GM23338 (cell line): Measurements from ENCODE around the gene ZBTB20. TPM values are rescaled to one million over a fixed set of nuclear protein-coding genes. Genes with fewer than 3 reads are reported as not detected.

Experiments used
- ATAC-seq: fragments of 200-7000 bp; cut with Tn5 transposase; 3 replicates; pipeline ENCODE4 v1.9.1; 2020
- DNase-seq: peaks from one replicate; pipeline ENCODE4 v3.0.0-alpha.2; 2015; ENCODE audit warnings: low spot score
- H2AFZ ChIP-seq: fragments of 200-600 bp; sonication (generic); 2 replicates; pipeline ENCODE4 v1.8.0; 2016; ENCODE audit warnings: antibody characterized with exemption, mild to moderate bottlenecking, moderate library complexity
- H3F3A ChIP-seq: fragments of 200-600 bp; sonication (generic); replicated peaks from 2 replicates; pipeline ENCODE4 v1.8.0; 2017; ENCODE audit warnings: antibody characterized with exemption, mixed run types, low read depth
- H3K27ac ChIP-seq: fragments of 200-600 bp; sonication (generic); 2 replicates; pipeline ENCODE4 v1.6.1; 2016; ENCODE audit warnings: low read depth
- H3K27me3 ChIP-seq: fragments of 200-600 bp; sonication (generic); 2 replicates; pipeline ENCODE4 v1.8.0; 2016; ENCODE audit warnings: mild to moderate bottlenecking, mixed run types, moderate library complexity; ENCODE audit not compliant: insufficient read depth
- H3K36me3 ChIP-seq: fragments of 200-600 bp; sonication (generic); 2 replicates; pipeline ENCODE4 v1.8.0; 2016; ENCODE audit warnings: mild to moderate bottlenecking; ENCODE audit not compliant: insufficient read depth
- H3K4me1 ChIP-seq: fragments of 200-600 bp; sonication (generic); 2 replicates; pipeline ENCODE4 v1.8.0; 2016; ENCODE audit warnings: mild to moderate bottlenecking, moderate library complexity; ENCODE audit not compliant: insufficient read depth
- H3K4me2 ChIP-seq: fragments of 200-600 bp; sonication (generic); 2 replicates; pipeline ENCODE4 v1.7.1; 2017; ENCODE audit warnings: mixed run types
- H3K4me3 ChIP-seq: fragments of 200-600 bp; sonication (generic); 2 replicates; pipeline ENCODE4 v1.6.1; 2016; ENCODE audit warnings: mixed run types
- H3K79me2 ChIP-seq: fragments of 200-600 bp; sonication (generic); replicated peaks from 2 replicates; pipeline ENCODE4 v1.8.0; 2017; ENCODE audit warnings: mild to moderate bottlenecking; ENCODE audit not compliant: insufficient read depth
- H3K9me2 ChIP-seq: fragments of 200-600 bp; sonication (generic); 2 replicates; pipeline ENCODE4 v1.8.0; 2017; ENCODE audit not compliant: insufficient read depth
- H4K20me1 ChIP-seq: fragments of 200-600 bp; sonication (generic); replicated peaks from 2 replicates; pipeline ENCODE4 v1.8.0; 2017; ENCODE audit warnings: mild to moderate bottlenecking; ENCODE audit not compliant: insufficient read depth
- H3K27ac Mint-ChIP-seq: 2 replicates; pipeline ENCODE4 v1.8.0; 2020; ENCODE audit warnings: inconsistent platforms, mild to moderate bottlenecking, moderate library complexity, mixed read lengths
- H3K27me3 Mint-ChIP-seq: 3 replicates; pipeline ENCODE4 v1.8.0; 2022; ENCODE audit warnings: low read depth, mild to moderate bottlenecking, moderate library complexity, mixed read lengths, inconsistent platforms; ENCODE audit not compliant: insufficient read depth, poor library complexity
- H3K36me3 Mint-ChIP-seq: 3 replicates; pipeline ENCODE4 v1.8.0; 2021; ENCODE audit warnings: low read depth, mild to moderate bottlenecking, inconsistent platforms, moderate library complexity, mixed read lengths
- H3K4me1 Mint-ChIP-seq: 3 replicates; pipeline ENCODE4 v1.8.0; 2020; ENCODE audit warnings: mild to moderate bottlenecking, inconsistent platforms, mixed read lengths
- H3K4me3 Mint-ChIP-seq: 3 replicates; pipeline ENCODE4 v1.8.0; 2021; ENCODE audit warnings: moderate library complexity, mild to moderate bottlenecking, inconsistent platforms, mixed read lengths
- H3K9me3 Mint-ChIP-seq: 3 replicates; pipeline ENCODE4 v1.8.0; 2020; ENCODE audit warnings: moderate library complexity, mild to moderate bottlenecking, inconsistent platforms, mixed read lengths
- CREB1 ChIP-seq: fragments of 250-450 bp; sonication (Bioruptor Pico); IDR thresholded peaks from 2 replicates; pipeline ENCODE4 v1.5.0; 2020; ENCODE audit warnings: low read depth, mild to moderate bottlenecking, moderate library complexity
- ETS1 ChIP-seq: IDR thresholded peaks from 2 replicates; pipeline ENCODE4 v1.6.1; 2016; ENCODE audit warnings: antibody characterized with exemption
- EZH2 ChIP-seq: fragments of 200-600 bp; sonication (generic); IDR thresholded peaks from one replicate; pipeline ENCODE4 v1.8.0; 2017; ENCODE audit warnings: antibody characterized with exemption, mild to moderate bottlenecking, low read depth; ENCODE audit not compliant: unreplicated experiment
- EZH2phosphoT487 ChIP-seq: fragments of 200-600 bp; sonication (generic); IDR thresholded peaks from one replicate; pipeline ENCODE4 v1.8.1; 2018; ENCODE audit warnings: antibody characterized with exemption; ENCODE audit not compliant: unreplicated experiment
- JUNB ChIP-seq: IDR thresholded peaks from one replicate; pipeline ENCODE4 v1.6.1; 2016; ENCODE audit warnings: antibody characterized with exemption; ENCODE audit not compliant: unreplicated experiment
- POLR2AphosphoS5 ChIP-seq: IDR thresholded peaks from 2 replicates; pipeline ENCODE4 v1.6.1; 2016; ENCODE audit warnings: antibody characterized with exemption, low read depth
- REST ChIP-seq: IDR thresholded peaks from one replicate; pipeline ENCODE4 v1.6.1; 2018; ENCODE audit warnings: antibody characterized with exemption; ENCODE audit not compliant: unreplicated experiment
- ZNF114 ChIP-seq: fragments of 250-450 bp; sonication (Bioruptor Pico); IDR thresholded peaks from 2 replicates; pipeline ENCODE4 v1.5.0; 2020; ENCODE audit warnings: mild to moderate bottlenecking, moderate library complexity
- ZNF331 ChIP-seq: fragments of 250-450 bp; sonication (Bioruptor Pico); IDR thresholded peaks from 2 replicates; pipeline ENCODE4 v1.5.0; 2020; ENCODE audit warnings: low read depth, mild to moderate bottlenecking, moderate library complexity
- ZNF462 ChIP-seq: fragments of 250-450 bp; sonication (Bioruptor Pico); IDR thresholded peaks from 2 replicates; pipeline ENCODE4 v1.5.0; 2020; ENCODE audit warnings: mild to moderate bottlenecking, moderate library complexity
- polyA plus RNA-seq: library from polyadenylated mRNA; unstranded; fragments of >200 nt; fragmentation: Nextera tagmentation; extraction: Ambion mirVana; gene quantifications from 2 replicates; pipeline ENCODE4 v1.2.1, GENCODE V29; 2016
- total RNA-seq: library from RNA; depleted of rRNA; stranded (reverse); fragments of >200 nt; shearing (Covaris generic); gene quantifications from 2 replicates; pipeline ENCODE4 v1.2.3, GENCODE V29; 2014

ZBTB20 gene
- total and polyA plus RNA-seq, 2 experiments from 2014 or later: 2.0 to 3.3 TPM

DNA sequence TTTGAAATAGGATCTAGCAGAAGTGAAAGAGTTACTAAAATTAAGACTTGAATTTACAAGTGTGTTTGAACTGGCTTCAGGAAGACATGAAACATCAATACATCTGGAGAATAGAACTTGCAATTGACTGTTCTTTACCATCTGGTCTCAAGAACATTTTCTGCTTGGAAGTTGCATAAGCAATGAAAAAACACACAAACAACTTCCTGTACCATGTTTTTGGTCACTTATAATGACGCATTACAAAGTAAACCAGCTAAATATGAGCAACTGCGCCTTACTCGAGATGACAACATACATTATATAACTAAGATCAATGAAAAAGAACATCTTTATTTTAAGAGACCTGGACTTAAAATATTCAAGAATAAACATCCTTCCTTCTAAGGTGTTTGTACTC is 740.8 kb downstream of the ZBTB20 start:
- TF ChIP-seq ZNF331 (no peak), REST (no peak), CREB1 (CRISPR knock-in tag) (no peak), EZH2phosphoT487 (no peak), ZNF462 (CRISPR knock-in tag) (no peak), POLR2AphosphoS5 (no peak), EZH2 (no peak), ETS1 (no peak), ZNF114 (CRISPR knock-in tag) (no peak), JUNB (no peak)
- H3K27me3 ChIP-seq: no peaks in the 10 kb centered on the region
- no peaks in the 10 kb centered on the region for H3K9me2 ChIP-seq
- H3K4me1 Mint-ChIP-seq: peaks cover 42% of the 10 kb centered on the region
- H3K79me2 ChIP-seq: no peaks in the 10 kb centered on the region
- peaks cover 30% of the 10 kb centered on the region for H3K4me1 ChIP-seq
- no peaks in the 10 kb centered on the region for H3K9me3 Mint-ChIP-seq
- H3K4me3 ChIP-seq: no peak overlapping the region
- no peaks in the 10 kb centered on the region for H3K36me3 Mint-ChIP-seq
- no peaks in the 10 kb centered on the region for H3K36me3 ChIP-seq
- no peak for DNase-seq
- no peak overlapping the region for H3K4me3 Mint-ChIP-seq
- H3K27ac ChIP-seq: no peak overlapping the region
- no peaks in the 10 kb centered on the region for H3F3A ChIP-seq
- no peak for ATAC-seq
- no peak overlapping the region for H2AFZ ChIP-seq
- no peaks in the 10 kb centered on the region for H4K20me1 ChIP-seq
- no peaks in the 10 kb centered on the region for H3K27me3 Mint-ChIP-seq
- no peak overlapping the region for H3K4me2 ChIP-seq
- H3K27ac Mint-ChIP-seq: no peak overlapping the region
